ENCODE results near the gene BBLN. TPM values are rescaled to one million over a fixed set of nuclear protein-coding genes. Genes with fewer than 3 reads are reported as not detected.

BBLN gene
- polyA plus RNA-seq, 1 donor from 2014 or later, result 330 TPM

DNA sequence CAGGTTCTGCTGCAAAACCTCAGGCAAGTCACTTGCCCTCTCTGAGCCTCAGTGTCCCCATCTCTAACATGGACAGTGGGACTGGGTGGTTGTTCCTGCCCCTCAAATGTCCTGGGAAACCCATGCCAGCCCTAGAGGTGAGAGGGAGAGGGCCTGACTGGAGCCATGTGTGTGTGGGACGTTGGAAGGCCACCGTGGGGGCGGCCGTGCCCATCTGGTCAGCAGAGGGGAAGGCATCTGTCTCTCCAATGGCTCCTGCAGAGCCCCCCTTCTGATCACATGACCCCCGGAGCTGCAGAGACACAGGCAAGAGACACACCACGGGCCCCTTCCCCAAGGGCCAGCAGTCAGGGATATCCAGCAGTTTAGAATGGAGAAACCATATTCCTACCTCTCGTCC lies 44.8 kb downstream of the BBLN start:
- H3K27me3 ChIP-seq (ENCODE audit: insufficient read depth, low read depth, low read length), result no peaks in the 10 kb centered on the region
- peak overlapping the region; percentile 96 for H3K4me2 ChIP-seq (ENCODE audit: low read length)
- H3K36me3 ChIP-seq (ENCODE audit: insufficient read depth, low read length), result peaks cover 5% of the 10 kb centered on the region
- no peaks in the 10 kb centered on the region for H3F3A ChIP-seq (ENCODE audit: insufficient read depth, low read length, poor library complexity, severe bottlenecking)
- H3K79me2 ChIP-seq (replicated peaks; ENCODE audit: insufficient read depth, low read length), result peaks cover 17% of the 10 kb centered on the region
- H2AFZ ChIP-seq (ENCODE audit: low read depth, low read length), result no peak overlapping the region
- H3K4me3 ChIP-seq (ENCODE audit: low read length), result peak overlapping the region; percentile 99
- TF ChIP-seq EZH2 (IDR thresholded peaks at IDR 0.05; ENCODE audit: borderline replicate concordance, insufficient read depth, low read length, poor library complexity, severe bottlenecking) (no peak), MXI1 (conservative IDR thresholded peaks at IDR 0.05; ENCODE audit: poor library complexity, severe bottlenecking) (no peak), EP300 (conservative IDR thresholded peaks at IDR 0.05; ENCODE audit: poor library complexity, severe bottlenecking) (no peak), TAF1 (IDR thresholded peaks at IDR 0.05; ENCODE audit: low read depth) (no peak), SMC3 (conservative IDR thresholded peaks at IDR 0.05; ENCODE audit: poor library complexity) (no peak), RAD21 (conservative IDR thresholded peaks at IDR 0.05) (no peak), POLR2AphosphoS5 (IDR thresholded peaks at IDR 0.05) (no peak)
- TF ChIP-seq, protein P1, sequence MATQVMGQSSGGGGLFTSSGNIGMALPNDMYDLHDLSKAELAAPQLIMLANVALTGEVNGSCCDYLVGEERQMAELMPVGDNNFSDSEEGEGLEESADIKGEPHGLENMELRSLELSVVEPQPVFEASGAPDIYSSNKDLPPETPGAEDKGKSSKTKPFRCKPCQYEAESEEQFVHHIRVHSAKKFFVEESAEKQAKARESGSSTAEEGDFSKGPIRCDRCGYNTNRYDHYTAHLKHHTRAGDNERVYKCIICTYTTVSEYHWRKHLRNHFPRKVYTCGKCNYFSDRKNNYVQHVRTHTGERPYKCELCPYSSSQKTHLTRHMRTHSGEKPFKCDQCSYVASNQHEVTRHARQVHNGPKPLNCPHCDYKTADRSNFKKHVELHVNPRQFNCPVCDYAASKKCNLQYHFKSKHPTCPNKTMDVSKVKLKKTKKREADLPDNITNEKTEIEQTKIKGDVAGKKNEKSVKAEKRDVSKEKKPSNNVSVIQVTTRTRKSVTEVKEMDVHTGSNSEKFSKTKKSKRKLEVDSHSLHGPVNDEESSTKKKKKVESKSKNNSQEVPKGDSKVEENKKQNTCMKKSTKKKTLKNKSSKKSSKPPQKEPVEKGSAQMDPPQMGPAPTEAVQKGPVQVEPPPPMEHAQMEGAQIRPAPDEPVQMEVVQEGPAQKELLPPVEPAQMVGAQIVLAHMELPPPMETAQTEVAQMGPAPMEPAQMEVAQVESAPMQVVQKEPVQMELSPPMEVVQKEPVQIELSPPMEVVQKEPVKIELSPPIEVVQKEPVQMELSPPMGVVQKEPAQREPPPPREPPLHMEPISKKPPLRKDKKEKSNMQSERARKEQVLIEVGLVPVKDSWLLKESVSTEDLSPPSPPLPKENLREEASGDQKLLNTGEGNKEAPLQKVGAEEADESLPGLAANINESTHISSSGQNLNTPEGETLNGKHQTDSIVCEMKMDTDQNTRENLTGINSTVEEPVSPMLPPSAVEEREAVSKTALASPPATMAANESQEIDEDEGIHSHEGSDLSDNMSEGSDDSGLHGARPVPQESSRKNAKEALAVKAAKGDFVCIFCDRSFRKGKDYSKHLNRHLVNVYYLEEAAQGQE (IDR thresholded peaks at IDR 0.05; ENCODE audit: borderline replicate concordance), result no peak
- TF ChIP-seq, protein P2, sequence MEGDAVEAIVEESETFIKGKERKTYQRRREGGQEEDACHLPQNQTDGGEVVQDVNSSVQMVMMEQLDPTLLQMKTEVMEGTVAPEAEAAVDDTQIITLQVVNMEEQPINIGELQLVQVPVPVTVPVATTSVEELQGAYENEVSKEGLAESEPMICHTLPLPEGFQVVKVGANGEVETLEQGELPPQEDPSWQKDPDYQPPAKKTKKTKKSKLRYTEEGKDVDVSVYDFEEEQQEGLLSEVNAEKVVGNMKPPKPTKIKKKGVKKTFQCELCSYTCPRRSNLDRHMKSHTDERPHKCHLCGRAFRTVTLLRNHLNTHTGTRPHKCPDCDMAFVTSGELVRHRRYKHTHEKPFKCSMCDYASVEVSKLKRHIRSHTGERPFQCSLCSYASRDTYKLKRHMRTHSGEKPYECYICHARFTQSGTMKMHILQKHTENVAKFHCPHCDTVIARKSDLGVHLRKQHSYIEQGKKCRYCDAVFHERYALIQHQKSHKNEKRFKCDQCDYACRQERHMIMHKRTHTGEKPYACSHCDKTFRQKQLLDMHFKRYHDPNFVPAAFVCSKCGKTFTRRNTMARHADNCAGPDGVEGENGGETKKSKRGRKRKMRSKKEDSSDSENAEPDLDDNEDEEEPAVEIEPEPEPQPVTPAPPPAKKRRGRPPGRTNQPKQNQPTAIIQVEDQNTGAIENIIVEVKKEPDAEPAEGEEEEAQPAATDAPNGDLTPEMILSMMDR (IDR thresholded peaks at IDR 0.05; ENCODE audit: poor library complexity, severe bottlenecking), result no peak
- H3K9me3 ChIP-seq (ENCODE audit: low read length), result no peaks in the 10 kb centered on the region
- no peaks in the 10 kb centered on the region for H4K20me1 ChIP-seq (ENCODE audit: insufficient read depth)
- no peaks in the 10 kb centered on the region for H3K9me2 ChIP-seq (ENCODE audit: insufficient read depth, low read length)
- peak overlapping the region; percentile 97 for H3K27ac ChIP-seq (ENCODE audit: low read length)
- peak overlapping the region; percentile 97 for H3K9ac ChIP-seq (ENCODE audit: low read length)

DNA sequence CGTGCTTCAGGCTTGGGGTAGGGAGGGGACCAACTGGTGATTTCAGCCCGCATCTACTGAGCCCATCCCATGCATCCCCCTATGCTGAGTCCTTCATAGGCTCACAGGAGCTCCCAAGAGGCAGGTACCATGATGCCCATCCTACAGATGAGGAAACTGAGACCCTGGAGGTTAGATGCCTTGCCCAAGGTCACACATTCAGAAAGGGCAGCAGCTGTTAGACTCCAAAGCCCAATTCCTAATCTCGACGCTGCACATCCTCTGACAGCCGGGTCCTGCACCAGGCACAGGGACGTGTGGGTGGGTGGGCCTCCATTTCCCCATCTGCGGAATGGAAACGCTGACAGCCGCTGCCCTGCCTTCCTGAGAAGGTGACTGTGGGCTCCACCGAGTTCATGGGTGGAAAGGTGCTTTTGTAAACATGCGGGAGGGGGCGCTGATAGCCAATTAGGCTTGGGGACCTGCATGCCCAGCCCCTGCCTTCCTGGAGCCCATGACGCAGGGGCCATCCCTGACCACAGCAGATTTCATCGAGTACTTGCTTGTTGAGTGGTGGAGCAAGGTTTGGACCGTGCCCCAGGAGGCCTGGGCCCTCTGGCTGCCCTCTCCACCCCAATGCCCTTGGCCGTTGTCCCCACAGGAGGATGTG lies 45.4 kb downstream of the BBLN start:
- Histone ChIP-seq H3K36me3 (ENCODE audit: insufficient read depth, low read length) (peaks cover 5% of the 10 kb centered on the region), H3K9ac (ENCODE audit: low read length) (peak overlapping the region; percentile 97), H3F3A (ENCODE audit: insufficient read depth, low read length, poor library complexity, severe bottlenecking) (no peaks in the 10 kb centered on the region), H4K20me1 (ENCODE audit: insufficient read depth) (no peaks in the 10 kb centered on the region), H2AFZ (ENCODE audit: low read depth, low read length) (no peak overlapping the region), H3K79me2 (replicated peaks; ENCODE audit: insufficient read depth, low read length) (peaks cover 17% of the 10 kb centered on the region), H3K9me2 (ENCODE audit: insufficient read depth, low read length) (no peaks in the 10 kb centered on the region), H3K9me3 (ENCODE audit: low read length) (no peaks in the 10 kb centered on the region), H3K27me3 (ENCODE audit: insufficient read depth, low read depth, low read length) (no peaks in the 10 kb centered on the region), H3K4me3 (ENCODE audit: low read length) (peak overlapping the region; percentile 99), H3K27ac (ENCODE audit: low read length) (peak overlapping the region; percentile 97), H3K4me2 (ENCODE audit: low read length) (peak overlapping the region; percentile 96)
- TF ChIP-seq, protein P2 (IDR thresholded peaks at IDR 0.05; ENCODE audit: poor library complexity, severe bottlenecking), result no peak
- TF ChIP-seq RAD21 (conservative IDR thresholded peaks at IDR 0.05) (no peak), MXI1 (conservative IDR thresholded peaks at IDR 0.05; ENCODE audit: poor library complexity, severe bottlenecking) (no peak), POLR2AphosphoS5 (IDR thresholded peaks at IDR 0.05) (no peak), EZH2 (IDR thresholded peaks at IDR 0.05; ENCODE audit: borderline replicate concordance, insufficient read depth, low read length, poor library complexity, severe bottlenecking) (no peak), TAF1 (IDR thresholded peaks at IDR 0.05; ENCODE audit: low read depth) (no peak), SMC3 (conservative IDR thresholded peaks at IDR 0.05; ENCODE audit: poor library complexity) (no peak), EP300 (conservative IDR thresholded peaks at IDR 0.05; ENCODE audit: poor library complexity, severe bottlenecking) (no peak)
- TF ChIP-seq, protein P1 (IDR thresholded peaks at IDR 0.05; ENCODE audit: borderline replicate concordance), result no peak

Data from neural cell (in vitro differentiated cells).